Measurements from ENCODE around the gene SGCG.

The SGCG gene

DNA sequence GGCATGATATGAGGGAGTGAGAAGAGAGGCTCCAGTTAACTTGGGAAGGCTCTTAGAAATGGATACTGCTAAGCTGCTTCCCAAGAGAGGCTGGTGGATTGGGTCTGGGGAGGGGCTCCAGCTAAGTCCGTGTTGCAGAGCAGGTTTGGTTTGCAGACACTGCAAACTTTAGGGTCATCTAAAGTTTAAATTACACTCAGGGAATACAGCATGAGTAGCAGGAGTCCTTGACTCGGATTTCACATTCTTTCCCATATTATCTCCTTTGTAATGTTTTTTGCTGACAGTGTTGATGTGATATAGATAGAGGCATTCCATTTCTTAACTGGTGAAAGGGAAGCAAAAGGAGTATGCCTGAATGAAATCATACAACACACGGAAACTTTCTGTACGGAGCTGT lies 31.9 kb downstream of the SGCG start:
- TF ChIP-seq TAF1 (IDR thresholded peaks at IDR 0.05; ENCODE audit: borderline replicate concordance, insufficient read depth, low read length) (no peak), SIN3A (IDR thresholded peaks at IDR 0.05; ENCODE audit: borderline replicate concordance, insufficient read depth, low read length) (no peak), FOXP2 (optimal IDR thresholded peaks at IDR 0.05; ENCODE audit: borderline replicate concordance, extremely low read depth, extremely low read length, insufficient read depth) (no peak), POLR2AphosphoS5 (IDR thresholded peaks at IDR 0.05; ENCODE audit: low read depth, low read length) (no peak)
- TF ChIP-seq, protein P1, sequence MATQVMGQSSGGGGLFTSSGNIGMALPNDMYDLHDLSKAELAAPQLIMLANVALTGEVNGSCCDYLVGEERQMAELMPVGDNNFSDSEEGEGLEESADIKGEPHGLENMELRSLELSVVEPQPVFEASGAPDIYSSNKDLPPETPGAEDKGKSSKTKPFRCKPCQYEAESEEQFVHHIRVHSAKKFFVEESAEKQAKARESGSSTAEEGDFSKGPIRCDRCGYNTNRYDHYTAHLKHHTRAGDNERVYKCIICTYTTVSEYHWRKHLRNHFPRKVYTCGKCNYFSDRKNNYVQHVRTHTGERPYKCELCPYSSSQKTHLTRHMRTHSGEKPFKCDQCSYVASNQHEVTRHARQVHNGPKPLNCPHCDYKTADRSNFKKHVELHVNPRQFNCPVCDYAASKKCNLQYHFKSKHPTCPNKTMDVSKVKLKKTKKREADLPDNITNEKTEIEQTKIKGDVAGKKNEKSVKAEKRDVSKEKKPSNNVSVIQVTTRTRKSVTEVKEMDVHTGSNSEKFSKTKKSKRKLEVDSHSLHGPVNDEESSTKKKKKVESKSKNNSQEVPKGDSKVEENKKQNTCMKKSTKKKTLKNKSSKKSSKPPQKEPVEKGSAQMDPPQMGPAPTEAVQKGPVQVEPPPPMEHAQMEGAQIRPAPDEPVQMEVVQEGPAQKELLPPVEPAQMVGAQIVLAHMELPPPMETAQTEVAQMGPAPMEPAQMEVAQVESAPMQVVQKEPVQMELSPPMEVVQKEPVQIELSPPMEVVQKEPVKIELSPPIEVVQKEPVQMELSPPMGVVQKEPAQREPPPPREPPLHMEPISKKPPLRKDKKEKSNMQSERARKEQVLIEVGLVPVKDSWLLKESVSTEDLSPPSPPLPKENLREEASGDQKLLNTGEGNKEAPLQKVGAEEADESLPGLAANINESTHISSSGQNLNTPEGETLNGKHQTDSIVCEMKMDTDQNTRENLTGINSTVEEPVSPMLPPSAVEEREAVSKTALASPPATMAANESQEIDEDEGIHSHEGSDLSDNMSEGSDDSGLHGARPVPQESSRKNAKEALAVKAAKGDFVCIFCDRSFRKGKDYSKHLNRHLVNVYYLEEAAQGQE (IDR thresholded peaks at IDR 0.05; ENCODE audit: insufficient read depth in 1 of 2, low read depth in 2 of 2, low read length in 2 of 2), result no peak

DNA sequence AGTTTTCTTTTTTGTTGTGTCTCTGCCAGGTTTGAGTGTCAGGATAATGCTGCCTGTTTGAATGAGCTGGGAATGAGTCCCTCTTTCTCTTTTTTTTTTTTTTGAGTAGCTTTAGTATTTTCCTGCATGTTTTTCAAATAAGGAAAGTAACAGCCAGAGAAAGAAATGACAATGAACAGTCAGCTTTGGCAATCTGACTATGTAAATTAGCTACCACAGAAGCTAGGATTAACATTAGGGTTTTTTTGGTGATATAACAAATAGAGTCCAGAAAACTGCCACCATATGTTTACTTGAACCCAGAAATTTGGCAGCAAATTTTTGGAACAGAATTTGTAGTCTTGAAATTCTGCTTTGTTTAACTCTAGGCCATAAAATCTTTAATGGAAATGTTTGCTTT lies 50.5 kb downstream of the SGCG start:
- TF ChIP-seq POLR2AphosphoS5 (IDR thresholded peaks at IDR 0.05; ENCODE audit: low read depth, low read length) (no peak), FOXP2 (optimal IDR thresholded peaks at IDR 0.05; ENCODE audit: borderline replicate concordance, extremely low read depth, extremely low read length, insufficient read depth) (no peak), SIN3A (IDR thresholded peaks at IDR 0.05; ENCODE audit: borderline replicate concordance, insufficient read depth, low read length) (no peak), TAF1 (IDR thresholded peaks at IDR 0.05; ENCODE audit: borderline replicate concordance, insufficient read depth, low read length) (no peak)
- TF ChIP-seq, protein P1 (IDR thresholded peaks at IDR 0.05; ENCODE audit: insufficient read depth in 1 of 2, low read depth in 2 of 2, low read length in 2 of 2), result no peak

DNA sequence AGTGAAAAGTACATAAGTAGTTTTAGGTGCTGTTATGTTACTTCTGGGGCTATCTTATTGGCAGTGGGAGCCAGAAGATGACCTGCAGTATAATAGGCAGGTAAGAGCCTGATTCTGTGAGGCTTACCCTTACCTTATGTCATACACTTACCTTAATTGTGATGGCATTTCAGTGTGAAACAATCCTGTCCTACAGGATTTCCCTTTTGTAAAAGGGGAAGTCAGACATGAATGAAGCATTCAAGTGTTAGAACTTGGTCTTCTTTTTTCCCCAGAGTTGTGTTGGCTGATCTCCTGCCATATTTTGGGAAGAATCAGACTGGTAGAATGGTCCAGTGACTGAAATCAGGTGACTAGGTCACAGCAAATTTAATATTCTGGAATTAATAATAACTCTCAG lies 55.2 kb downstream of the SGCG start:
- no peak for TF ChIP-seq FOXP2 (optimal IDR thresholded peaks at IDR 0.05; ENCODE audit: borderline replicate concordance, extremely low read depth, extremely low read length, insufficient read depth)
- TF ChIP-seq, protein P1 (IDR thresholded peaks at IDR 0.05; ENCODE audit: insufficient read depth in 1 of 2, low read depth in 2 of 2, low read length in 2 of 2), result no peak
- no peak for TF ChIP-seq POLR2AphosphoS5 (IDR thresholded peaks at IDR 0.05; ENCODE audit: low read depth, low read length)
- no peak for TF ChIP-seq TAF1 (IDR thresholded peaks at IDR 0.05; ENCODE audit: borderline replicate concordance, insufficient read depth, low read length)
- no peak for TF ChIP-seq SIN3A (IDR thresholded peaks at IDR 0.05; ENCODE audit: borderline replicate concordance, insufficient read depth, low read length)

DNA sequence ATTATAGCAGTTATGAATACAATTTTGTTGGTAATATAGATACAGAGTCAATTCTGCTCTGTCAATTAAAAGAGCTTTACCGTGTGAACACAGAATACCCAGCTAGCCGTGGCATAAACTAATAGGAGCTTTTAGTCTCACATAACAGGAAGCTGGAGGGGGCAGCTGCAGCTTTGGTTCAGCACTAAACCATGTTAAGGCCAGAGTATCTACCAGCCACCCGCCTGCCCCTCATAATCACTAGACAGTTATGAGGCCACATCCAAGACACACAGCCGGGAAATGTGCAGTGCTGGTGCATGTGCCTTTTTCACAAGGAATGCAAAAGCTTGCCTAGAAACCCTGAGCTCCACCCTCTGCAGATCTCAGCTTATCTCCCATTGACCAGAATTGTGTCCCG lies 62.3 kb downstream of the SGCG start:
- TF ChIP-seq SIN3A (IDR thresholded peaks at IDR 0.05; ENCODE audit: borderline replicate concordance, insufficient read depth, low read length) (no peak), FOXP2 (optimal IDR thresholded peaks at IDR 0.05; ENCODE audit: borderline replicate concordance, extremely low read depth, extremely low read length, insufficient read depth) (no peak), POLR2AphosphoS5 (IDR thresholded peaks at IDR 0.05; ENCODE audit: low read depth, low read length) (no peak), TAF1 (IDR thresholded peaks at IDR 0.05; ENCODE audit: borderline replicate concordance, insufficient read depth, low read length) (no peak)
- TF ChIP-seq, protein P1 (IDR thresholded peaks at IDR 0.05; ENCODE audit: insufficient read depth in 1 of 2, low read depth in 2 of 2, low read length in 2 of 2), result no peak

DNA sequence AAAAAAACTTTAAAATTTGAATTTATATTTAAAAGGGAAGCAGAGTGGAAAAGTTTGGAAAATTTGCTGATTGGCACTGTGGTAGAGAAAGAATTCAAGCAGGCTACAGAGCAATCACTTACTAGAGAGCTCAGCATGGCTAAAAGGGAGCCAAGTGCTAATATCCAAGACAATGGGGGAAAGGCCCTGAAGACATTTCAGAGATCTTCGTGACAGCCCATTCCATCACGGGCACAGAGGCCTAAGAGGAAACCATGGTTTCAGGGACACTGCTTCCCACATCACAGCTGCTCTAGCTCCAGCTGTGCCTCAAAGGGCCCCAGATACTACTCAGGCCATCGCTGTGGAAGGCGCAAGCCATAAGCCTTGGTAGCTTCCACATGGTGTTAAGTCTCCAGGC lies 73.7 kb downstream of the SGCG start:
- TF ChIP-seq POLR2AphosphoS5 (IDR thresholded peaks at IDR 0.05; ENCODE audit: low read depth, low read length), result no peak
